HepG2 (cell line): ENCODE data around the gene CBFA2T2. TPM values are rescaled to one million over a fixed set of nuclear protein-coding genes. Genes with fewer than 3 reads are reported as not detected.

Experiments used
- CREB1 ChIP-seq, 2 experiments: fragments of 450-650 bp in 1 of 2; IDR thresholded peaks; 2 replicates each; pipeline ENCODE4 v1.6.1; 2016 to 2017; ENCODE audit warnings: control low read depth in 1 of 2, mild to moderate bottlenecking in 1 of 2, missing compliant biosample characterization in 1 of 2, missing genetic modification characterization in 1 of 2
- FIP1L1 ChIP-seq: fragments of 200-400 bp; formaldehyde crosslinking; IDR thresholded peaks from 2 replicates; pipeline ENCODE4 v1.6.1; 2018; ENCODE audit warnings: low read depth, mild to moderate bottlenecking, low read length, moderate library complexity, borderline replicate concordance; ENCODE audit not compliant: insufficient read depth
- FOXO1 ChIP-seq: sonication (generic); formaldehyde crosslinking; IDR thresholded peaks from 2 replicates; pipeline ENCODE4 v1.4.0; 2020; ENCODE audit warnings: missing genetic modification reagents
- HDAC2 ChIP-seq: sonication (generic); formaldehyde crosslinking; IDR thresholded peaks from 2 replicates; pipeline ENCODE4 v1.4.0; 2020; ENCODE audit warnings: missing genetic modification reagents
- HNF4G ChIP-seq, 2 experiments: sonication (generic) in 1 of 2; formaldehyde crosslinking in 1 of 2; IDR thresholded peaks; 2 replicates each; pipeline versions ENCODE4 v1.4.0 to v1.6.1; 2011 to 2020; ENCODE audit warnings: borderline replicate concordance in 2 of 2, low read depth in 2 of 2, mild to moderate bottlenecking in 2 of 2, low read length in 1 of 2, missing genetic modification reagents in 1 of 2, moderate library complexity in 1 of 2
- KDM5A ChIP-seq: fragments of 200-600 bp; sonication (generic); IDR thresholded peaks from 2 replicates; pipeline ENCODE4 v1.7.0; 2018; ENCODE audit warnings: antibody characterized with exemption, mild to moderate bottlenecking, low read length, borderline replicate concordance
- TOE1 ChIP-seq: sonication (generic); formaldehyde crosslinking; IDR thresholded peaks from 2 replicates; pipeline ENCODE4 v1.4.0; 2020; ENCODE audit warnings: mild to moderate bottlenecking, missing genetic modification reagents
- TRAFD1 ChIP-seq: sonication (generic); formaldehyde crosslinking; IDR thresholded peaks from 2 replicates; pipeline ENCODE4 v1.5.1; 2020; ENCODE audit warnings: missing genetic modification reagents, mild to moderate bottlenecking, borderline replicate concordance
- ZBTB1 ChIP-seq: sonication (generic); formaldehyde crosslinking; IDR thresholded peaks from 2 replicates; pipeline ENCODE4 v1.4.0; 2020; ENCODE audit warnings: missing genetic modification reagents, borderline replicate concordance
- ZGPAT ChIP-seq: IDR thresholded peaks from 2 replicates; pipeline ENCODE4 v1.6.1; 2016; ENCODE audit warnings: mild to moderate bottlenecking
- ZNF274 ChIP-seq: sonication (generic); formaldehyde crosslinking; IDR thresholded peaks from 2 replicates; pipeline ENCODE4 v1.5.1; 2020; ENCODE audit warnings: mild to moderate bottlenecking, missing genetic modification reagents
- ZNF282 ChIP-seq: fragments of 450-650 bp; IDR thresholded peaks from 2 replicates; pipeline ENCODE4 v1.6.1; 2018; ENCODE audit not compliant: partially characterized antibody
- ZNF703 ChIP-seq: sonication (generic); formaldehyde crosslinking; IDR thresholded peaks from 2 replicates; pipeline ENCODE4 v1.5.1; 2020; ENCODE audit warnings: missing genetic modification reagents, mild to moderate bottlenecking, moderate library complexity, borderline replicate concordance
- ZNF737 ChIP-seq: sonication (generic); formaldehyde crosslinking; IDR thresholded peaks from 2 replicates; pipeline ENCODE4 v1.5.0; 2020; ENCODE audit warnings: missing genetic modification reagents, mild to moderate bottlenecking, borderline replicate concordance
- ZNF883 ChIP-seq: sonication (generic); formaldehyde crosslinking; IDR thresholded peaks from 2 replicates; pipeline ENCODE4 v1.5.1; 2020; ENCODE audit warnings: mild to moderate bottlenecking, missing genetic modification reagents; ENCODE audit errors: not compliant biosample characterization
- polyA plus RNA-seq, 8 experiments: library from polyadenylated mRNA; depleted of rRNA in 3 of 8; stranded (reverse) in 7 of 8; unstranded in 1 of 8; fragments of >200 nt; fragmentation: Illumina TruSeq in 4 of 8; extraction: Trizol in 4 of 8; gene quantifications; 2 replicates each; pipeline versions ENCODE4 v1.2.1 to v1.2.3, GENCODE V29; 2011 to 2016; ENCODE audit warnings: low read depth in 4 of 8, missing spikeins in 1 of 8, mixed read lengths in 1 of 8; ENCODE audit not compliant: insufficient read depth in 1 of 8
- total RNA-seq, 5 experiments: library from RNA; depleted of rRNA; stranded (reverse); fragments of >200 nt; fragmentation: Illumina TruSeq; extraction: Trizol; gene quantifications; 2 replicates each; pipeline ENCODE4 v1.2.3, GENCODE V29; 2016; ENCODE audit warnings: low read depth in 1 of 5
- TF ChIP-seq, protein P1 (sequence below): sonication (generic); formaldehyde crosslinking; IDR thresholded peaks from 2 replicates; pipeline ENCODE4 v1.4.0; 2020; ENCODE audit warnings: missing genetic modification reagents; ENCODE audit errors: not compliant biosample characterization
- TF ChIP-seq, protein P2 (sequence below): sonication (generic); formaldehyde crosslinking; IDR thresholded peaks from 2 replicates; pipeline ENCODE4 v1.5.0; 2020; ENCODE audit warnings: missing genetic modification reagents
- TF ChIP-seq, protein P3 (sequence below): sonication (generic); formaldehyde crosslinking; IDR thresholded peaks from 2 replicates; pipeline ENCODE4 v1.4.0; 2020; ENCODE audit warnings: mild to moderate bottlenecking, low read depth, missing genetic modification reagents
- TF ChIP-seq, protein P4 (sequence below): sonication (generic); formaldehyde crosslinking; IDR thresholded peaks from 2 replicates; pipeline ENCODE4 v1.5.0; 2020; ENCODE audit warnings: mild to moderate bottlenecking, missing genetic modification reagents

The CBFA2T2 gene
- total and polyA plus RNA-seq, 2 of the 13 experiments (the other 11 are each of a cell fraction or from before 2014, with no cell fraction given) = 6.3 to 21.2 TPM

DNA sequence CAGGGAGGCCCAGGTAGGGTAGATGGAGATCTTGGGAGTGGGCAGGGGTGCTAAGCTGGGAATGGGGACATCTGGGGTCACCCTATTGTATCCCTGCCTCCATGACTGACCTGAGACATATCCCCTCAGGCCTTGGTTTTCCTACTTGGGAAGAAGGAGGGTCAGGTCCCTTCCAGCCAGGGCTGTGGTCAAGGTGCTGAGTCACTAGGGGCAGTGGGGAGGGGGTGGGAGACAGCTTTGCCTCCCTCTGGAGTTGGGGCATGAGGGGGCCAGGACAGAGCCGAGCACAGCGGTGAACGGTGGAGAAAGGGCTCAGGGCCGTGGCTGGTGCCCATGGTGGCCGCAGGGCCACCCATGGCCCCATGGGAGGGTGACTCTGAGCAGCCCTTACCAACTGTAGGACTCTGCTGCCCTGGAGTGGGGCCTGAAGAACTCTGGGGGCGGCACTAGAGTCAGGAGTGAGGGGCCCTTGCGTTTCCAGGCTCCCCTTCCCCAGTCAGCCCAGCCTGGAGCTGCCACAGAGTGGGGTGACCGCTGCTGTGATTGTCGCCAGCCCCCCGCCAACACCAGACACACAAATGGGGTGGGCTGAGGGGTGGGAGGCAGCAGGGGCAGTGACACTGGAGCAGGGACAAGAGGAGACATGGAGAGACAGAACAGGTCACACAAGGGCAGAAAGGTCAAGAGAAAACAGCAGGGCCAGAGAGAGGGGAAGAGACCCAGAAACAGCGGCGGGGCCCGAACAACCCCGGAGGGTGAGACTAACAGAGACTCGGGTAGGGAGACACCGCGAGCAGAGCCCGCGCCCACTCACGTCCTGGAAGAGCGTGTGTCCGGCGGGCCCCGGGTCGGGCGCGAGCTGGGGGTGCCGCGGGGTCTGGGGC is 183.8 kb downstream of the CBFA2T2 start (continued):
- TF ChIP-seq, protein P1, sequence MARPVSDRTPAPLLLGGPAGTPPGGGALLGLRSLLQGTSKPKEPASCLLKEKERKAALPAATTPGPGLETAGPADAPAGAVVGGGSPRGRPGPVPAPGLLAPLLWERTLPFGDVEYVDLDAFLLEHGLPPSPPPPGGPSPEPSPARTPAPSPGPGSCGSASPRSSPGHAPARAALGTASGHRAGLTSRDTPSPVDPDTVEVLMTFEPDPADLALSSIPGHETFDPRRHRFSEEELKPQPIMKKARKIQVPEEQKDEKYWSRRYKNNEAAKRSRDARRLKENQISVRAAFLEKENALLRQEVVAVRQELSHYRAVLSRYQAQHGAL (CRISPR knock-in tag) = no peak
- TF ChIP-seq TRAFD1 (no peak), HNF4G (IDR thresholded peaks at IDR 0.05; ENCODE audit: borderline replicate concordance, low read depth, low read length) (no peak), HNF4G (CRISPR knock-in tag; IDR thresholded peaks at IDR 0.05; ENCODE audit: borderline replicate concordance, low read depth) (no peak), ZNF274 (no peak), ZBTB1 (CRISPR knock-in tag) (no peak), ZNF737 (CRISPR knock-in tag) (no peak), TOE1 (no peak), KDM5A (peak; percentile 41; the same call in 1 of the 2 replicates), CREB1 (IDR thresholded peaks at IDR 0.05) (no peak), CREB1 (CRISPR knock-in tag; IDR thresholded peaks at IDR 0.05) (no peak), ZNF883 (peak; percentile 22), ZNF703 (CRISPR knock-in tag) (no peak), ZNF282 (no peak), HDAC2 (CRISPR knock-in tag) (peak; percentile 5; the same call in 1 of the 2 replicates), FOXO1 (CRISPR knock-in tag) (peak; percentile 36; the same call in 1 of the 2 replicates), ZGPAT (CRISPR knock-in tag) (peak; percentile 38; the same call in 1 of the 2 replicates), FIP1L1 (no peak)
- TF ChIP-seq, protein P2, sequence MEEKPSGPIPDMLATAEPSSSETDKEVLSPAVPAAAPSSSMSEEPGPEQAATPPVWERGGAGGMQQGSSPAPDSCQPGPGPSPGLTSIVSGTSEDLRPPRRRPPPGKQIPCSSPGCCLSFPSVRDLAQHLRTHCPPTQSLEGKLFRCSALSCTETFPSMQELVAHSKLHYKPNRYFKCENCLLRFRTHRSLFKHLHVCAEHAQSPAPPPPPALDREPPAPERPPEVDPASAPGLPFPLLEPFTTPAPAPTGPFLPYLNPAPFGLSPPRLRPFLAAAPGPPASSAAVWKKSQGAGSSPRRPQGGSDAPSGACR = peak; percentile 60; the same call in 1 of the 2 replicates
- TF ChIP-seq, protein P3, sequence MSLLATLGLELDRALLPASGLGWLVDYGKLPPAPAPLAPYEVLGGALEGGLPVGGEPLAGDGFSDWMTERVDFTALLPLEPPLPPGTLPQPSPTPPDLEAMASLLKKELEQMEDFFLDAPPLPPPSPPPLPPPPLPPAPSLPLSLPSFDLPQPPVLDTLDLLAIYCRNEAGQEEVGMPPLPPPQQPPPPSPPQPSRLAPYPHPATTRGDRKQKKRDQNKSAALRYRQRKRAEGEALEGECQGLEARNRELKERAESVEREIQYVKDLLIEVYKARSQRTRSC = peak; percentile 66; the same call in 1 of the 2 replicates
- TF ChIP-seq, protein P4, sequence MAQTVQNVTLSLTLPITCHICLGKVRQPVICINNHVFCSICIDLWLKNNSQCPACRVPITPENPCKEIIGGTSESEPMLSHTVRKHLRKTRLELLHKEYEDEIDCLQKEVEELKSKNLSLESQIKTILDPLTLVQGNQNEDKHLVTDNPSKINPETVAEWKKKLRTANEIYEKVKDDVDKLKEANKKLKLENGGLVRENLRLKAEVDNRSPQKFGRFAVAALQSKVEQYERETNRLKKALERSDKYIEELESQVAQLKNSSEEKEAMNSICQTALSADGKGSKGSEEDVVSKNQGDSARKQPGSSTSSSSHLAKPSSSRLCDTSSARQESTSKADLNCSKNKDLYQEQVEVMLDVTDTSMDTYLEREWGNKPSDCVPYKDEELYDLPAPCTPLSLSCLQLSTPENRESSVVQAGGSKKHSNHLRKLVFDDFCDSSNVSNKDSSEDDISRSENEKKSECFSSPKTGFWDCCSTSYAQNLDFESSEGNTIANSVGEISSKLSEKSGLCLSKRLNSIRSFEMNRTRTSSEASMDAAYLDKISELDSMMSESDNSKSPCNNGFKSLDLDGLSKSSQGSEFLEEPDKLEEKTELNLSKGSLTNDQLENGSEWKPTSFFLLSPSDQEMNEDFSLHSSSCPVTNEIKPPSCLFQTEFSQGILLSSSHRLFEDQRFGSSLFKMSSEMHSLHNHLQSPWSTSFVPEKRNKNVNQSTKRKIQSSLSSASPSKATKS (CRISPR knock-in tag) = no peak
